HL-60 (cell line): ENCODE results near the gene ATP2A2.

Experiments
- DNase-seq, 2 experiments: peaks; one replicate each; pipeline ENCODE4 v3.0.0-alpha.2; 2010 to 2020; ENCODE audit warnings: low read depth in 1 of 2, low spot score in 1 of 2
- H3K27ac ChIP-seq: fragments of 250-450 bp; sonication (Bioruptor Pico); replicated peaks from 2 replicates; pipeline ENCODE4 v1.5.1; 2020; ENCODE audit warnings: mild to moderate bottlenecking, moderate library complexity
- H3K27me3 ChIP-seq: fragments of 250-450 bp; sonication (Bioruptor Pico); 2 replicates; pipeline ENCODE4 v1.5.1; 2021; ENCODE audit warnings: mild to moderate bottlenecking, moderate library complexity; ENCODE audit not compliant: insufficient read depth, poor library complexity, severe bottlenecking
- H3K4me3 ChIP-seq: replicated peaks from 2 replicates; pipeline ENCODE4 v1.5.1; 2011; ENCODE audit warnings: mild to moderate bottlenecking, control low read depth, low read length; ENCODE audit not compliant: insufficient read depth
- GABPA ChIP-seq: IDR thresholded peaks from 2 replicates; pipeline ENCODE4 v1.6.1; 2012; ENCODE audit warnings: low read depth
- POLR2AphosphoS5 ChIP-seq: IDR thresholded peaks from 2 replicates; pipeline ENCODE4 v1.6.1; 2012; ENCODE audit warnings: low read depth
- REST ChIP-seq: IDR thresholded peaks from 2 replicates; pipeline ENCODE4 v1.6.1; 2012; ENCODE audit warnings: low read depth; ENCODE audit not compliant: insufficient replicate concordance
- SPI1 ChIP-seq: IDR thresholded peaks from 2 replicates; pipeline ENCODE4 v1.6.1; 2012; ENCODE audit warnings: low read depth, mild to moderate bottlenecking, borderline replicate concordance
- TF ChIP-seq, protein P1 (sequence below): IDR thresholded peaks from one replicate; pipeline ENCODE4 v1.5.1; 2011; ENCODE audit warnings: low read length, control low read depth, inconsistent platforms; ENCODE audit not compliant: insufficient read depth

ATP2A2 gene

DNA sequence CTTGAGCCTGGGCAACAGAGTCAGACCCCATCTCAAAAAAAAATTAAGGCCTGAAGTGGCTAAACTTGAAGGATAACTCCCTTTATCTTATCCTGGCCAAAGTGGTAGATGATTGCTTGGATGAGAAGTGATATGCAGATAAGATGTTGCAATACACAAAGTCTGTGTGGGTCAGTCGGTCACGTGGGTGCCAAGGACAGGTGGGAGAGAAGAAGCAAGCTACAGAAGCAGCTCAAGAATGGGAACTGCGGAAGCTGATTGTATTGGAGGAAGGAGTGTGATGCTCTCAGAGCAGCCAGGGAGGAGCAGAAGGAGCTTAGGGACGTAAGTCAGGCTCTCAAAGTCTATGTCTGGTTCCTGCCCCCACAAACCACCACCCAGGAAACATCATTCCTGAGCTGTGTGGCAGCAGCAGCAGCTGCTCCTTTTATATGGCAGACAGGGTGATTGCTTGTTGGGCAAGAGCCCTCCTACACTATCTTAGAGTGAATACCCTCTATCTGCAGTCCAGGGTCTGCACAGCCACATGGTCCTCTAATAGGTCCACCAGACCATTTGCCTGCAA is 54.5 kb downstream of the ATP2A2 start:
- H3K27ac ChIP-seq = no peak overlapping the region
- no peak for DNase-seq
- no peaks in the 10 kb centered on the region for H3K27me3 ChIP-seq
- H3K4me3 ChIP-seq = no peak overlapping the region
- TF ChIP-seq GABPA (no peak), POLR2AphosphoS5 (no peak), REST (no peak), SPI1 (no peak)
- TF ChIP-seq, protein P1, sequence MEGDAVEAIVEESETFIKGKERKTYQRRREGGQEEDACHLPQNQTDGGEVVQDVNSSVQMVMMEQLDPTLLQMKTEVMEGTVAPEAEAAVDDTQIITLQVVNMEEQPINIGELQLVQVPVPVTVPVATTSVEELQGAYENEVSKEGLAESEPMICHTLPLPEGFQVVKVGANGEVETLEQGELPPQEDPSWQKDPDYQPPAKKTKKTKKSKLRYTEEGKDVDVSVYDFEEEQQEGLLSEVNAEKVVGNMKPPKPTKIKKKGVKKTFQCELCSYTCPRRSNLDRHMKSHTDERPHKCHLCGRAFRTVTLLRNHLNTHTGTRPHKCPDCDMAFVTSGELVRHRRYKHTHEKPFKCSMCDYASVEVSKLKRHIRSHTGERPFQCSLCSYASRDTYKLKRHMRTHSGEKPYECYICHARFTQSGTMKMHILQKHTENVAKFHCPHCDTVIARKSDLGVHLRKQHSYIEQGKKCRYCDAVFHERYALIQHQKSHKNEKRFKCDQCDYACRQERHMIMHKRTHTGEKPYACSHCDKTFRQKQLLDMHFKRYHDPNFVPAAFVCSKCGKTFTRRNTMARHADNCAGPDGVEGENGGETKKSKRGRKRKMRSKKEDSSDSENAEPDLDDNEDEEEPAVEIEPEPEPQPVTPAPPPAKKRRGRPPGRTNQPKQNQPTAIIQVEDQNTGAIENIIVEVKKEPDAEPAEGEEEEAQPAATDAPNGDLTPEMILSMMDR = no peak

DNA sequence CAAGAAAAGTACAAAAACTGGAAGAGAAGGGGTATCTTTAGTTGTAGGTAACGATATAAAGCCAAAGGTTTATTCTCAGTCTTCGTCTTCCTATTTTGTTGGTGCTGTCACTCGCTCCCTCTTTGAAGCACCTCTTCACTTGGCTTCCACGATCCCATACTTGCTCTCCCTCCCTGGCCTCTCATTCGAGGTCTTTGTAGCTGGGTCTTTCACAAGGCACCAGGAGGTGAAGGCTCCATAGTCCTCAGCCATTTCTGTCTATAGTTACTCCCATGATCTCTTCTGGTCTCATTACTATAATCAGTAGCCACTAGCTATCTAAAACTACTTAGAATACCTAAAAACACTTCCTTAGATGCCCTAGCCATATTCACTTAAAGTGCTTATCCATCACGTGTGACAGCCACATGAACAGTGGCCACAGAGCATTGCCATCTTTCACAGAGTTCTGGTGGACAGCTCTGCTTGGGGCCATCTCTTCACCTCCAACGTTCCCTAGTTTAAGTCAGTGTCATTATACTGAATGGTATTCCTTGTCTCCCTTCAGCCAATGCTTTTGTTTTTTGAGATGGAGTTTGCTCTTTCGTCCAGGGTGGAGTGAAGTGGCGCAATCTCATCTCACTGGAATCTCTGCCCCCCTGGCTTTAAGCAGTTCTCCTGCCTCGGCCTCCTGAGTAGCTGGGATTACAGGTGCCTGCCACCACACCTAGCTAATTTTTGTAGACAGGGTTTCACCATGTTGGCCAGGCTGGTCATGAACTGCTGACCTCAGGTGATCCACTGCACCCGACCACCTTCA is 57.1 kb downstream of the ATP2A2 start:
- TF ChIP-seq GABPA = no peak
- TF ChIP-seq, protein P1 = no peak
- TF ChIP-seq POLR2AphosphoS5 = no peak
- no peak for TF ChIP-seq REST
- no peak for TF ChIP-seq SPI1
- Histone ChIP-seq H3K27me3 (no peaks in the 10 kb centered on the region), H3K27ac (no peak overlapping the region), H3K4me3 (no peak overlapping the region)
- no peak for DNase-seq

DNA sequence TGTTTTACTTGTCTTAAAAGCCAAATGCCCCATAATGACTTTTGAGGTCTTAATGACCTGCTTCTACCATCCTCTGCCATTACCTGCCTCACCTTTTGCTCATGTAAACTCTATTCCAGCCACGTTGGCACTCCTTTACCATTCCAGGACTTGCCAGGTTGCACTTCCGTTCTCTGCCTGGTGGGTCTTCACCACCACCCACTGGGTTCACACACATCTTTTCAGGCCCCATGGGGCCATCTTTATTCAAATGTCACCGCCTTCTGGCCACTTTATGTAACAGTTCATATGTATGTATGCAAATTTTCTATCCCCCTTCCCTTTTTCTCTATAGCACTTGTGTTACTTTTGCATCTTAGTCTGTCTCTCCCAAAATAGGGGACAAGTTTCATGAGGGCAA is 57.7 kb downstream of the ATP2A2 start:
- Histone ChIP-seq H3K27me3 (no peaks in the 10 kb centered on the region), H3K4me3 (no peak overlapping the region), H3K27ac (no peak overlapping the region)
- DNase-seq = no peak
- TF ChIP-seq REST = no peak
